ENCODE results near the gene FYB2.

FYB2 gene

GRCh38 chr1:56755911-56756310, 63.3 kb downstream of the FYB2 start:
- Histone ChIP-seq H3K27ac (ENCODE audit: low read depth, low read length) (no peak overlapping the region), H3K36me3 (ENCODE audit: low read length) (no peaks in the 10 kb centered on the region), H3K27me3 (ENCODE audit: low read length) (no peaks in the 10 kb centered on the region), H3K9me2 (replicated peaks; ENCODE audit: insufficient read depth, low read length) (no peaks in the 10 kb centered on the region), H3F3A (ENCODE audit: insufficient read depth) (no peaks in the 10 kb centered on the region), H3K79me2 (ENCODE audit: insufficient read depth, low read length) (no peaks in the 10 kb centered on the region), H4K20me1 (ENCODE audit: low read depth, low read length) (no peaks in the 10 kb centered on the region), H3K9me3 (ENCODE audit: insufficient read depth, low read length) (no peaks in the 10 kb centered on the region; the same call in 1 of the 2 replicates), H3K9ac (ENCODE audit: low read length) (no peak overlapping the region), H3K4me3 (ENCODE audit: insufficient read depth, low read length, poor library complexity, severe bottlenecking) (no peak overlapping the region), H3K4me2 (ENCODE audit: low read depth, low read length, poor library complexity, severe bottlenecking) (no peak overlapping the region), H2AFZ (ENCODE audit: low read depth, low read length, severe bottlenecking) (no peak overlapping the region)
- TF ChIP-seq EZH2phosphoT487 (conservative IDR thresholded peaks at IDR 0.05; ENCODE audit: low read length): no peak
- no peak for TF ChIP-seq CTCF (IDR thresholded peaks at IDR 0.05; ENCODE audit: insufficient read depth, low read length, poor library complexity, severe bottlenecking)

GRCh38 chr1:56754708-56755479, 64.3 kb downstream of the FYB2 start:
- Histone ChIP-seq H3K4me3 (ENCODE audit: insufficient read depth, low read length, poor library complexity, severe bottlenecking) (no peak overlapping the region), H3K27ac (ENCODE audit: low read depth, low read length) (no peak overlapping the region), H2AFZ (ENCODE audit: low read depth, low read length, severe bottlenecking) (no peak overlapping the region), H3F3A (ENCODE audit: insufficient read depth) (no peaks in the 10 kb centered on the region), H3K9me3 (ENCODE audit: insufficient read depth, low read length) (no peaks in the 10 kb centered on the region; the same call in 1 of the 2 replicates), H3K9me2 (replicated peaks; ENCODE audit: insufficient read depth, low read length) (no peaks in the 10 kb centered on the region), H3K9ac (ENCODE audit: low read length) (no peak overlapping the region), H3K79me2 (ENCODE audit: insufficient read depth, low read length) (no peaks in the 10 kb centered on the region), H4K20me1 (ENCODE audit: low read depth, low read length) (no peaks in the 10 kb centered on the region), H3K27me3 (ENCODE audit: low read length) (no peaks in the 10 kb centered on the region), H3K4me2 (ENCODE audit: low read depth, low read length, poor library complexity, severe bottlenecking) (no peak overlapping the region), H3K36me3 (ENCODE audit: low read length) (no peaks in the 10 kb centered on the region)
- no peak for TF ChIP-seq CTCF (IDR thresholded peaks at IDR 0.05; ENCODE audit: insufficient read depth, low read length, poor library complexity, severe bottlenecking)
- no peak for TF ChIP-seq EZH2phosphoT487 (conservative IDR thresholded peaks at IDR 0.05; ENCODE audit: low read length)

- no peak overlapping the region for H3K27ac ChIP-seq (ENCODE audit: low read depth, low read length)
- no peak overlapping the region for H3K4me3 ChIP-seq (ENCODE audit: insufficient read depth, low read length, poor library complexity, severe bottlenecking)
- H4K20me1 ChIP-seq (ENCODE audit: low read depth, low read length): no peaks in the 10 kb centered on the region
- no peaks in the 10 kb centered on the region; the same call in 1 of the 2 replicates for H3K9me3 ChIP-seq (ENCODE audit: insufficient read depth, low read length)
- H3K36me3 ChIP-seq (ENCODE audit: low read length): no peaks in the 10 kb centered on the region
- TF ChIP-seq CTCF (IDR thresholded peaks at IDR 0.05; ENCODE audit: insufficient read depth, low read length, poor library complexity, severe bottlenecking) (no peak), EZH2phosphoT487 (conservative IDR thresholded peaks at IDR 0.05; ENCODE audit: low read length) (no peak)
- H3K9ac ChIP-seq (ENCODE audit: low read length): no peak overlapping the region
- no peaks in the 10 kb centered on the region for H3K9me2 ChIP-seq (replicated peaks; ENCODE audit: insufficient read depth, low read length)
- H3F3A ChIP-seq (ENCODE audit: insufficient read depth): no peaks in the 10 kb centered on the region
- no peaks in the 10 kb centered on the region for H3K27me3 ChIP-seq (ENCODE audit: low read length)
- no peak overlapping the region for H3K4me2 ChIP-seq (ENCODE audit: low read depth, low read length, poor library complexity, severe bottlenecking)
- H2AFZ ChIP-seq (ENCODE audit: low read depth, low read length, severe bottlenecking): no peak overlapping the region
- no peaks in the 10 kb centered on the region for H3K79me2 ChIP-seq (ENCODE audit: insufficient read depth, low read length)
Observed at GRCh38 chr1:56745231-56745630, 74.0 kb downstream of the FYB2 start.

Data from SU-DHL-6 (cell line).